ENCODE results near the gene SFSWAP.

SFSWAP gene

GRCh38 chr12:131684015-131684725 is 26.7 kb upstream of the SFSWAP start:
- TF ChIP-seq, protein P1, sequence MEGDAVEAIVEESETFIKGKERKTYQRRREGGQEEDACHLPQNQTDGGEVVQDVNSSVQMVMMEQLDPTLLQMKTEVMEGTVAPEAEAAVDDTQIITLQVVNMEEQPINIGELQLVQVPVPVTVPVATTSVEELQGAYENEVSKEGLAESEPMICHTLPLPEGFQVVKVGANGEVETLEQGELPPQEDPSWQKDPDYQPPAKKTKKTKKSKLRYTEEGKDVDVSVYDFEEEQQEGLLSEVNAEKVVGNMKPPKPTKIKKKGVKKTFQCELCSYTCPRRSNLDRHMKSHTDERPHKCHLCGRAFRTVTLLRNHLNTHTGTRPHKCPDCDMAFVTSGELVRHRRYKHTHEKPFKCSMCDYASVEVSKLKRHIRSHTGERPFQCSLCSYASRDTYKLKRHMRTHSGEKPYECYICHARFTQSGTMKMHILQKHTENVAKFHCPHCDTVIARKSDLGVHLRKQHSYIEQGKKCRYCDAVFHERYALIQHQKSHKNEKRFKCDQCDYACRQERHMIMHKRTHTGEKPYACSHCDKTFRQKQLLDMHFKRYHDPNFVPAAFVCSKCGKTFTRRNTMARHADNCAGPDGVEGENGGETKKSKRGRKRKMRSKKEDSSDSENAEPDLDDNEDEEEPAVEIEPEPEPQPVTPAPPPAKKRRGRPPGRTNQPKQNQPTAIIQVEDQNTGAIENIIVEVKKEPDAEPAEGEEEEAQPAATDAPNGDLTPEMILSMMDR (IDR thresholded peaks at IDR 0.05; ENCODE audit: low read depth, low read length, missing control alignments) = no peak
- no peak for DNase-seq (ENCODE audit: low read depth)
- no peak overlapping the region for H3K4me3 ChIP-seq (ENCODE audit: low read depth, low read length)

DNA sequence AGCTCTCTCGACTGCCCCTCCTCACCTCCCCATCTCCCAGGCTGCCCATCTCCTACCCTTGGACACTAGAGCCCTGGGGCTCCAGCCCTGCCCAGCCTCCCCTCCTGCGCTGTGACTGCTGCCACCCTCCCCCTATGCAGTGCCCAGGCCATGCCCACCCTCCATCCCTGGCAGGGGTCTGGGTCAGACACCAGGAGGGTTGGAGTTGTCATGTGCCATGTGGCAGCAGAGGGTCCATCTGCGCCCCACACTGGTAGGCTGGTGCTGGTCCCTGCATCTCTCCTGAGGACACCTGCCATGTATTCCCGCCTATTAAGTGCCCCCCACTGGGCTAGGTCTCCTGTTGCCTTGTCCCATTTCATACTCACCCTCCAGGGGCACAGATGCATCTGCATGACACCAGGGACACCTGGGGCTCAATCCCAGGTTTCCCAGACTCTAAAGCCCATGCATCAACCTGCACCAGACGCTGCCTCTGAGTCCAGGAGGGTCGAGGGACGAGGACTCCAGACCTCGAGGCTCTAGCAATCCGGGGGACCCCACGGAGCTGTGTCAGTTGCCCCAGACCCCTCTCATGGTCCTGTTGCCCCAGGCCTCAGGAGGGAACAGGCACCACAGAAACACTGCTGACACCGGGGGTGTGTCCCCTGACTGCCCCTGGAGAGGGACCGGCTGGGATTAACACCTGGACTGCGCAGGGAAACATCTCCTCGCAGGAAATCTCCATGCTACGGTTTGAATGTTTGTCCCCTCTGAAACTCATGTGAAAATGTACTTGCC is 23.4 kb upstream of the SFSWAP start:
- no peak overlapping the region for H3K4me3 ChIP-seq (ENCODE audit: low read depth, low read length)
- TF ChIP-seq, protein P1 (IDR thresholded peaks at IDR 0.05; ENCODE audit: low read depth, low read length, missing control alignments) = no peak
- no peak for DNase-seq (ENCODE audit: low read depth)

DNA sequence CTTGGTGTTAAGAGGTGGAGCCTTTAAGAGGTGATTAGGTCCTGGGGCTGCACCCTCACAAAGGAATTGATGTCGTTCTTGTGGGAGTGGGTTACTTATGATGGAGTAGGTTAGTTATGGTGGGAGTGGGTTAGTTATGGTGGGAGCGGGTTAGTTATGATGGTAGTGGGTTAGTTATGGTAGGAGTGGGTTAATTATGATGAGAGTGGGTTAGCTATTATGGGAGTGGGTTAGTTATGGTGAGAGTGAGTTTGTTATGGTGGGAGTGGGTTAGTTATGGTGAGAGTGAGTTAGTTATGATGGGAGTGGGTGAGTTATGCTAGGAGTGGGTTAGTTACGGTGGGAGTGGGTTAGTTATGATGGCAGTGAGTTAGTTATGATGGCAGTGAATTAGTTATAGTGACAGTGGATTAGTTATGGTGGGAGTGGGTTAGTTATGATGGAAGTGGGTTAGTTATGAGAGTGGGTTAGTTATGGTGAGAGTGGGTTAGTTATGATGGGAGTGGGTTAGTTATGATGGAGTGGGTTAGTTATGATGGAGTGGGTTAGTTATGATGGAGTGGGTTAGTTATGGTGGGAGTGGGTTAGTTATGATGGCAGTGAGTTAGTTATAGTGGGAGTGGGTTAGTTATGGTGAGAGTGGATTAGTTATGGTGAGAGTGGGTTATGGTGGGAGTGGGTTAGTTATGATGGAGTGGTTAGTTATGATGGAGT is 22.6 kb upstream of the SFSWAP start:
- DNase-seq (ENCODE audit: low read depth) = no peak
- TF ChIP-seq, protein P1 (IDR thresholded peaks at IDR 0.05; ENCODE audit: low read depth, low read length, missing control alignments) = no peak
- H3K4me3 ChIP-seq (ENCODE audit: low read depth, low read length) = no peak overlapping the region

DNA sequence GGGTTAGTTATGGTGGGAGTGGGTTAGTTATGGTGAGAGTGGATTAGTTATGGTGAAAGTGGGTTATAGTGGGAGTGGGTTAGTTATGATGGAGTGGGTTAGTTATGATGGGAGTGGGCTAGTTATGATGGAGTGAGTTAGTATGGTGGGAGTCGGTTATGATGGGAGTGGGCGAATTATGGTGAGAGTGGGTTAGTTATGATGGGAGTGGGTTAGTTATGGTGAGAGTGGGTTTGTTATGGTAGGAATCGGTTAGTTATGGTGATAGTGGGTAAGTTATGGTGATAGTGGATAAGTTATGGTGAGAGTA is 22.1 kb upstream of the SFSWAP start:
- TF ChIP-seq, protein P1 (IDR thresholded peaks at IDR 0.05; ENCODE audit: low read depth, low read length, missing control alignments) = no peak
- H3K4me3 ChIP-seq (ENCODE audit: low read depth, low read length) = no peak overlapping the region

DNA sequence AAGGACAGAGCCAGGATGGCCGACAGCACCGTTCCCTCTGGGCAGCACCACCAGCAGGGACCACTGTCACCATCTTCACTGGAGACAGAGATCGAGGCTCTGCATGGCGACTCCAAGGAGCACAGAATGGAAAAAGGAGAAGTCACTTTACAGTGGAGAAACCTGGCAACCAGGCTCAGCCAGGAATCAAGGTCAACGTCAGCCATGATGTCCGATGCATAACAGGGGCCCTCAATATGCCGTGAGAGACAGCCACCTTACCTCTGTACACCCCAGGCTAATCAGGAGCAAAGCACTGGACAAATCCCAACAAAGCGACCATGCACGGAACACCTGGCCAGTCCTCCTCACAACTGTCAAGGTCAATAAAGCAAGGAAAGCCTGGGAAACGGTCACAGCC is 20.6 kb upstream of the SFSWAP start:
- no peak overlapping the region for H3K4me3 ChIP-seq (ENCODE audit: low read depth, low read length)
- TF ChIP-seq, protein P1 (IDR thresholded peaks at IDR 0.05; ENCODE audit: low read depth, low read length, missing control alignments) = no peak
- no peak for DNase-seq (ENCODE audit: low read depth)

More for the DNA sequence above, 22.1 kb upstream of the SFSWAP start:
- DNase-seq (ENCODE audit: low read depth) = no peak

- TF ChIP-seq, protein P1 (IDR thresholded peaks at IDR 0.05; ENCODE audit: low read depth, low read length, missing control alignments) = no peak
- no peak for DNase-seq (ENCODE audit: low read depth)
- no peak overlapping the region for H3K4me3 ChIP-seq (ENCODE audit: low read depth, low read length)
Measured at GRCh38 chr12:131692431-131692830, 18.5 kb upstream of the SFSWAP start.

Measured in GM12864 (cell line).